ENCODE measurements around the gene ARHGEF39.

The ARHGEF39 gene

DNA sequence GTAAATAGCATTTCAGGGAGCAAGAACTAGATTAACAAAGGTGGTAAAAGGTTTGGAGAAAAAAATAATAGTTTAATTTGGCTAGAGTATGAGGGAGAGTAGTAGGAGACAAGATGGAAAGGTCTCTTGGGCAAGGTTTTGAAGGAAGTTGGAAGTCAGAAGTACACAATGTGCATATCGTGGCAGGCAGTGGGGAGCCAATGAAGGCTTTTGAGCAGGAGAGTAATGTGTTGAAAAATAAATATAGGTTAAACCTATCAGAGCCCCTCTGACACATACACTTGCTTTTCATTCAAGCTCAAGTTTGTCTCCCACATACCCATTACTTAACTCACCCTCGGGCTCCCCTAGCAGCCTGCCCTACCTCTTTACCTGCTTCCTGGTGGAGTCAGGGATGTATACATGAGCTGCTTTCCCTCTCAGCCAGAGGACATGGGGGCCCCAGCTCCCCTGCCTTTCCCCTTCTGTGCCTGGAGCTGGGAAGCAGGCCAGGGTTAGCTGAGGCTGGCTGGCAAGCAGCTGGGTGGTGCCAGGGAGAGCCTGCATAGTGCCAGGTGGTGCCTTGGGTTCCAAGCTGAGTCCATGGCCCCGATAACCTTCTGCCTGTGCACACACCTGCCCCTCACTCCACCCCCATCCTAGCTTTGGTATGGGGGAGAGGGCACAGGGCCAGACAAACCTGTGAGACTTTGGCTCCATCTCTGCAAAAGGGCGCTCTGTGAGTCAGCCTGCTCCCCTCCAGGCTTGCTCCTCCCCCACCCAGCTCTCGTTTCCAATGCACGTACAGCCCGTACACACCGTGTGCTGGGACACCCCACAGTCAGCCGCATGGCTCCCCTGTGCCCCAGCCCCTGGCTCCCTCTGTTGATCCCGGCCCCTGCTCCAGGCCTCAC is 8.4 kb upstream of the ARHGEF39 start, which contains the start of gene CA9:
CA9 (plus strand) TSS at position 797 of the 893 bp plus-strand sequence; CDS start at position 829, 32 bp downstream.
- DNase-seq = no peak

DNA sequence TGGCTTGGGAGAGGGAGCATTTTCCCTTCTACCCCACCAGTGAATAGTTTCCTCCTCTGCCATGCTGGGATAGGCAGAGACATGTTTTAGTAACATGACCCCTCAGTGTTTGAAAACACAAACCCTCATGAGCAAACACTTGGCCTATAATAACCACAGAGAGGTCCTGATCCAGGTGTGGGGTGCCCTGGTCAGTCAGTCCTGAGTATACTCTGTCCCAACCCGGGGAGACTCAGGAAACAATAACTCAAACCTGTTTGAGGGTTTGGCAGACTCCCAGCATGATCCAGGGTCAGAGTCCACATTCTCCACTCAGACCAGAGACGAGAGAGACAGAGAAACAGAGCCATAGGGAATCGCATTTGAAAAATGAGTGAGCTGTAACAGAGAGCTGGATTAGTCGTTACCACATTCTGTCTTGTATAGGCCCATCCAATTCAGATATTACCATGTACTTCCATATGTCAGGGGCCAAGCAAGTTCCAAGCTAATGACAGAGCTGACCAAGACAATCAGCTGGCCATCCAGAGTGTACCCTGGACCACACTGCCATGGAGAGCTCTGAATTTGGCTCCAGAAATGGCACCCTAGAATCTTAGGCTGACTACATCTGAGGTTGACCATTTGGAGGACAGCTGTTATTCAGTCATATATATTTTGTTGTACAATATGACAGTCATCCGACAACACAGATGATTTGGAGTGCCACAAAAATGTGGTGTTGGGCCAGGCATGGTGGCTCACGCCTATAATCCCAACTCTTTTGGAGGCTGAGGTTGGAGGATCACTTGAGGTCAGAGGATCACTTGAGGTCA is 4.5 kb upstream of the ARHGEF39 start:
- DNase-seq = no peak

DNA sequence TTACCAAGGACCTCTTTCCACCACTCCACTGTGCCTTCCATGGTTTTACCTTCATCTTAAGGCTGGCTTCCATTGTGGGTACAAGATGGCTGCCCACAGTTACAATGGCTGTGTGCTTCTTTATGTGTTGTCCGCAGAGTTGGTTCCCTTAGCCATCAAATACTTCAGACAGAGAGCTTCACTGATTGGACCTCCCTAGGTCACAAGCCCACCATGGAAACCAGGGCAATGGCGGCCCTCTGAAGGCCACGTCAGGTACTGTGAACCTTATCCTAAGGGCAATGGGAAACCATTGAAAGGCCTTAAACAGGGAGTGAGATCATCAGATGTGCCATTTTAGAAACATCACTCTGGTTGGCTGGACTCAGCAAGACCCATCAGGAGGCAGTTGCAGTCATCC is 2.9 kb upstream of the ARHGEF39 start:
- DNase-seq = no peak

DNA sequence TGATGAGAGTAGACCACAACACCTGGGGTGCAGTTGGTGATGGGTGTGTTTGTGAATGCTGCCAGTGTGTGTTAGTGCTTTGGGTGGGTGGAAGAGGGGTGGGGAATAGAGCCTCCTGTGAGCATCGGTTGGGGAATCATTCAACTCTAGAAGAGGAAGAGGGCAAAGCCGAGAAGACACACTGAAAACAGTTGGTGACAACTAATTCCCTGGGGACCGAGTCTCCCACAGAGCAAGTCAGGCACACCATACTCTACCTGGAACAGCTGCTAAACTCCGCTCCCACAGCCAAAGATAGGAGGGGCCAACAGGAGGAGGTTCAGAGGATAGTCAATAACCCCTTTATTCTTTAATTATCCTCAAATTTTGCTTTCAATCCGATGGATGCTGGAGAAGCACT is 1.6 kb upstream of the ARHGEF39 start:
- DNase-seq = no peak

DNA sequence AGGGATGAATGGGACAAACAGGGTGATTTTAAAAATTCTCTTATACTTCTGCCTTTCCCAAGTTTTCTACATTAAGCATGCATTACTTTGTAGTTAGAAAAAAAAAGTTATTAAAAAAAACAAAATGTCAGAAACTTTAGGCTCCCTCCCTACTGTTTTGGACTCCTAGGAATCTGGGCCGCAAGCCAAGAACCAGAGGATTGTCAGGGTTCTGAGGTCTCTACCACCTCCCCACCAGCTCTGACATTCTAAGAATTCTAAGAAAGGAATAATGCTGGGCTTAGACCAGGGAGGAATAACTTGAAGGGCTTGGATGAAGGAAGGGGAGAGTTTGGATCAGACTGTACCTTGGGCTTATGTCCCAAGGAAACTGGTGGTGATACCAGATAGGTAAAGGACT is 1.1 kb upstream of the ARHGEF39 start:
- DNase-seq = no peak

DNA sequence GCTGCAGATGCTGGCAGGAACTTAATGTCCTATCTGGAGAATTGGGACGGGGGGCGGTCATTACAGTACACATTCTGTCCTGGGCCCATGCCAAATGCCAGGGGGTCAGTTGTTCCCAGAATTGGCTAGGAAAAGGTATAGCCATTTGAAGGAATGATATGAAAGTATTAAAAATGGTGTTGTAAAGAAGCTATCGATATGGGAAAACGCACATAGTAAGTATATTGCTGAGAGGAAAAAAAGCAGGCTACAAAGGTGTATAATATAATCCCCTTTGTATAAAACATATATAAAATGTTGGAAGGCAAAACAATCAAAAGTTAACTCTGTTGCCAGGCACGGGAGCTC is 450 bp upstream of the ARHGEF39 start:
- no peak for DNase-seq

DNA sequence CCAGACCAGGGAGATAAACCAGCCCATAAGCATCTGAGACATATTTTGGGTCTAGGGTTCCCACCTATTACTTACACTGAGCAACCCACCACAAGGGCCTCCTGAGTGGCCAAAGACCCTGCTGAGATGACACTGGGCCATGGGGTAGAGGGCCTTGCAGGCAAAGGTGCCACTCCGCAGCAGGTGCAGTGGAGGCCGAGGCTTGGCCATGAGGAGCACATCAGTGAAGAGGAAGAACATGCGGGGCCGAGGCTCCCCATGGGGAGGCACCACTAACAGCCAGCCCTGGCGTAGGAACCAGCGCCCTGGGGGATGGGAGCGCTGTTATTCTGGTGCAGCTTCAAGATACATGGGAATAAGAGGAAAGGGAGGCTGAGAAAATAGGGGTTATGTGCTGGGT is 2.6 kb downstream of the ARHGEF39 start:
- no peak for DNase-seq

DNA sequence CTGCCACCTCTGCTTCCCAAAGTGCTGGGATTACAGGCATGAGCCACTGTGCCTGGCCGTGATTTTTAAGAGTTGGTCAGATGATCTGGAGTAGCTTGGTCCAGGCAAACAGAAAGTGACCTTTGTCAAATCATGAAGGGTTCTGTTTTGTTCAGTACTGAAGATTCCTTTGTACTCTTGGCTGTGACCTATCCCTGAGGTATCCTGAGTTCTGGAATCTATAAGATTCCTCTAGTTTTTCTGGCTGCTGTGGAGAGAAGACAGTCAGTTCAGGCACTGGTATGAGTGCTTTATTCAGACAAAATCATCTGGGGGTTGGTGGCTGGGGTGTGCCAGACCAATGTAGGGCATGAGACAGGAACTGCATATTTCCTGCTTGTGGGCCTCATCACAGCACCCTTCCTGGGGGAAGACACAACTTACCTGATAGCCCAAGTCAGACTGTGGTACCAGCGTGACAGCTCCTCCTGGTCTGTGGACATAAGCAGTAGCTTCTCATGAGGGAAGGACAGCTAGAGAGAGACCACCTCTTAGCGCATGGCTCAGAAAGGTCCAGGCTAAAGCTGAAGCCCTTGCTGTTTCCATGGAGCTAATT is 3.1 kb downstream of the ARHGEF39 start:
- DNase-seq = no peak

DNA sequence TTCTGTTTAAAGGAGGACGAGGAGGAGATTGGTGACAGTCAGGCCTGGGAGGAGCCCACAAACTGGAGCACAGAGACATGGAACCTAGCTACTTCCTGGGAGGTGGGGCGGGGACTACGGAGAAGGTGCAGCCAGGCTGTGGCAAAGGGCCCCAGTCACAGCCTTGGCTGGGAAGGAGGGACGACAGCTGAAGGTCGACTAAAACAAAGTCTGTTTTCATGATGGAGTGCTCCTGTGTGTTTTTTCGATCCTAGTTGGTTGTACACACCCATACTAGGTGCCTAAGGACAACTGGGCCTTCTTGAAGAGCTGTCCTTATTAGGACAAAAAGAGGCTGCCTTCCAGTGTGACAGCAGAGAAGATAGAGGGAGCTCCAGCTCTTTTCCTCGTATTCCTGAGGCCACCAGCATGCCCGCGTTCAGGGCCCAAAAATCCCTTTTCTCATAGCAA is 4.0 kb downstream of the ARHGEF39 start:
- DNase-seq = no peak

DNA sequence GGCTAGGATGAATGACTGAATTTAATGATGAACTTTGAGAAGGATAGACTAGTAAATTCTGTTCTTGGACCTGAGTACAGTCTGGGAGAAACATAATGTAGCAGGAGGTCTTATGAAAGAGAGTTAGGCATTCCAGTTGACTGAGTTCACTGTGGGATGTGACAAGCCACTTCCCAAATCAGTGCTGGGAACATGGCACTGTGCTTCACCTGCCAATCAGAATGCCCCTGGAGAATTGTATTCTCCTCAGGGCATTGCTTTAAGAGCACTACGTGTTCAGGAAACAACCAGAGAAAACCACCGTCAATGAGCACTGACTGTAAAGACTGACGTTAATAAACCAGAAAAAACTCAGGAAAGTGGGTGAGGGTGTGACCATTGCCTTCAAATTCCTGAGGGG is 5.7 kb downstream of the ARHGEF39 start:
- no peak for DNase-seq

DNA sequence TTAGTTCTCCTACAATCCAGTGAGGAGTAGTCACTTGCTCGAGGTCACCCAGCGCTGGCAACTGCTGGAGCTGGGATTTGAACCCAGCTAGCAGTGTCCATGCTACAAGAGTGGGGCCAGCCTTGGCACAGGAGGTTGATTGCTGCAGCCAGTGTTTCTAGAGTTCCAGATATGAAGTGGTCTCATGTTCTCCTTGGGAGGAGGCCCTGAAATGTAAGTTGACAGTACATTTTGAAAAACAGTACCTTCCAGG is 6.1 kb downstream of the ARHGEF39 start:
- no peak for DNase-seq

DNA sequence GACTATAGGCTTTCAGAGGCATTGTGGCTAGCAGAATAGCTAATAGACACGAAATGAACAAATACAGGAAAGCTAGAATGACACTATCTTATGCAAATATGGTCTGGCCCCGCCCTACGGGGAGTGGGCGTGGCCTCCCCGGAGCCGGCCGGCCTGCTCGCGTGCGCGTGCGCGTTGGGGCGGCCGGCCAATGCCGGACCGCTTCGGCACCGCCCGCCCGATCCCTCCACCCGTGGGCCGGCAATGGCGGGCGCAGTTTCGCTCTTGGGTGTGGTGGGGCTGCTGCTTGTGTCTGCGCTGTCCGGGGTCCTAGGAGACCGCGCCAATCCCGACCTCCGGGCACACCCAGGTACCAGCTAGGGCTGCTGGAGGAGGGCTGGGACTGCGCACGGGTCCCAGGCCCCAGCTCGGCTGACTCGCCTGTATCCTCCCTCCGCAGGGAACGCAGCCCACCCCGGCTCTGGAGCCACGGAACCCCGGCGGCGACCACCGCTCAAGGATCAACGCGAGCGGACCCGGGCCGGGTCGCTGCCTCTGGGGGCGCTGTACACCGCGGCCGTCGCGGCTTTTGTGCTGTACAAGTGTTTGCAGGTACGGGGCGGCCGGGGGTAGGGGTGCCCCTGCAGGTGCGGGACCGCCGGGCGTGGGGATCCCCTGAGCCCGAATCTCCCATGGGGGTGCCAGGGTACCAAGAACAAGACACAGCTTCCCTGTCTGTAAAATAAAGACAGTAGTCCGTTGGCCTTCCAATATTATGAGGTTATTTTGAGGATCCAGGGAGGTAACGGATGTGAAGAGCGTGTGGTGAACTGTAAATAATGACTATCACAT is 6.6 kb downstream of the ARHGEF39 start, which contains the start of gene CCDC107:
CCDC107 (plus strand) TSS at position 156 of the 831 bp plus-strand sequence; CDS start at position 244, 88 bp downstream.
- DNase-seq = no peak

DNA sequence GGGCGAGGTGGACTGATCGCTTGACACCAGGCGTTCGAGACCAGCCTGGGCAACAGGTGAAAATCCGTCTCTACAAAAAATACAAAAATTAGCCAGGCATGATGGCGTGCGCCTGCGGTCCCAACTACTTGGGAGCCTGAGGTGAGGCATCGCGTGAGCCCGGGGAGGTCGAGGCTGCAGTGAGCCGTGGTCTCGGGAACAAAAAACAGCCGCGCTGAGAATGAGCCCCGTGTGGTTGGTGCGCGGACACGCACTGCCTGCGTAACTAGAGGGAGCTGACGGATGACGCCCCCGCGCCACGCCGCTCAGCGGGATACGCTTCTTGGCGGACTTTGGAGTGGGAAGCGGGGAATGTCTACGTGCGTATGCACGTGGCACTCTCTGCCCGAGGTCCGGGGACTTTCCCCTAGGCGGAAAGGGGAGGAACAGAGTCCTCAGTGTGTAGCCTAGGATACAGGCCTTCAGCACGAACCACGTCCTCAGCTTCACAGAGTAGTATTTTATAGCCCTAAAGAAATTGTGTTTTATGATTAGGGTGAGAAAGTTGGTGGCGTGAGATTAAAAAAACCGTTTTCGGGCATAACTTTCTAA is 7.4 kb downstream of the ARHGEF39 start, which contains the start of gene RMRP:
RMRP (minus strand) TSS at position 474 of the 591 bp plus-strand sequence.
- DNase-seq = peak; percentile 55

DNA sequence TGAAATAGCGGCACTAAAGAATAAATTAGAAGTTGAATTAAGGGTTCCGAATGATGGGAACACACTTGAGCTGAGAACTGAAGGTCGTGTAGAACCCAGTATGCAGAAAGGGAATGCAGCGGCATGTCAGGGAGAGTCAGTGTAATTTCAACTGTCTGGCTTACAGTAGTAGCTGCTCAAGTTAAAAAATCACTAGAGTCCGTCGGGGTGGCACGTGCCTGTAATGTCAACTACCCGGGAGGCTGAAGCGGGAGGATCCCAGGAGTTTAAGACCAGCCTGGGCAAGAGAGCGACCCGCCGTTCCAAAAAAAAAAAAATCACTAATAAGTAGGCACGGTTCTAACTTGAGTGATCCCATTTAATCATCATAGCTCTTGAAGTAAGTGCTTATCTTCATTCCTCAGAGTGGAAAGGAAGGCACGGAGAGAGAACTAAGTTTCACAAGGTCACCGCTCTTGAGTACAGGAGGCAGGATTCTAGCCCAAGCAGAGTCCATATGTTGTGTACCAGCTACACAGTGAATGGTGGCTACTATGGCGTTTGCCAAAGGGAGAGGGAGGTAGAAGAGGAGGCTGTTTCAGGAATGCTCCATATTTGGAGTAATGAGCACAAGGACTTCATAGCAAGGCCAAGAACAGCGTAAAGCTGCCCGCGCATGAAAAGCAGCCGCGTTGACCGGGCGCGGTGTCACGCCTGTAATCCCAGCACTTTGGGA is 8.0 kb downstream of the ARHGEF39 start:
- DNase-seq = no peak

DNA sequence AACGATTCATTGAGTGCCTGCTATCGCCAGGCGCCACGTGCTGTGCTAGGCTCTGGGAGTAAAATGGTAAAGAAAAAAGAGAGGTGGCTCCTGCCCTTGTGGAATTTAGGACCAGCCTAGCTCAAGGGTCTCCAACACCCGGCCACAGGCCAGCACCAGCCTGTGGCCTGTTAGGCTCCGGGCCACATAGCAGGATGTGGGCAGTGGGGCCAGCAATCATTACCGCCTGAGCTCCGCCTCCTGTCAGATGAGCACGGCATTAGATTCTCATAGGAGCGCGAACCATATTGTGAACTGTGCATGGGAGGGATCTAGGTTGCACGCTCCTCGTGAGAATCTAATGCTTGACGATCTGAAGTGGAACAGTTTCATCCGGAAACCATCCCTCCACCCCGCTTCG is 8.6 kb downstream of the ARHGEF39 start:
- DNase-seq = no peak

DNA sequence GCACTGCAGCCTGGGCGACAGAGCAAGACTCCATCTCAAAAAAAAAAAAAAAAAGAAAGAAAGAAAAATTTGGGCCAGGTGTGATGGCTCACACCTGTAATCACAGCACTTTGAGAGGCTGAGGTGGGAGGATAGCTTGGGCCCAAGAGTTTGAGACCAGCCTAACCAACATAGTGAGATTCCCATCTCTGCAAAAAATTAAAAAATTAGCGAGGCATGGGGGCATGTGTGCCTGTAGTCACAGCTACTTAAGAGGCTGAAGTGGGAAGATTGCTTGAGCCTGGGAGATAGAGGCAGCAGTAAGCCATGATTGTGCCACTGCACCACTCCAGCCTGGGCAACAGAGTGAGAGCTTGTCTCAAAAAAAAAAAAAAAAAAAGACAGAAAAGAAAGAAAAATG is 11.4 kb downstream of the ARHGEF39 start:
- DNase-seq = no peak

DNA sequence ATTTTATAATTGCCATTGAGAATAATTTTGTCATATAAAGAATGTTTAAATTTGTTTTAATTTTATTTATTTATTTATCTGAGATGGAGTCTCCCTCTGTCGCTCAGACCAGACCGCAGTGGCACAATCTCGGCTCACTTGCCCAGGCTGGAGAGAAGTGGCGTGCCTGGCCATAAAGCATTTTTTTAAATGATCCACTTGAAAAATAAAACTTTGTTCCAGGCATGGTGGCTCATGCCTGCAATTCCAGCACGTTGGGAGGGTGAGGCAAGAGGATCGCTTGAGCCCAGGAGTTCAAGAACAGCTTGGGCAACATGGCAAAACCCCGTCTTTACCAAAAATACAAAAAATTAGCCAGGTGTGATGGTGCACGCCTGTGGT is 12.2 kb downstream of the ARHGEF39 start:
- DNase-seq = no peak

DNA sequence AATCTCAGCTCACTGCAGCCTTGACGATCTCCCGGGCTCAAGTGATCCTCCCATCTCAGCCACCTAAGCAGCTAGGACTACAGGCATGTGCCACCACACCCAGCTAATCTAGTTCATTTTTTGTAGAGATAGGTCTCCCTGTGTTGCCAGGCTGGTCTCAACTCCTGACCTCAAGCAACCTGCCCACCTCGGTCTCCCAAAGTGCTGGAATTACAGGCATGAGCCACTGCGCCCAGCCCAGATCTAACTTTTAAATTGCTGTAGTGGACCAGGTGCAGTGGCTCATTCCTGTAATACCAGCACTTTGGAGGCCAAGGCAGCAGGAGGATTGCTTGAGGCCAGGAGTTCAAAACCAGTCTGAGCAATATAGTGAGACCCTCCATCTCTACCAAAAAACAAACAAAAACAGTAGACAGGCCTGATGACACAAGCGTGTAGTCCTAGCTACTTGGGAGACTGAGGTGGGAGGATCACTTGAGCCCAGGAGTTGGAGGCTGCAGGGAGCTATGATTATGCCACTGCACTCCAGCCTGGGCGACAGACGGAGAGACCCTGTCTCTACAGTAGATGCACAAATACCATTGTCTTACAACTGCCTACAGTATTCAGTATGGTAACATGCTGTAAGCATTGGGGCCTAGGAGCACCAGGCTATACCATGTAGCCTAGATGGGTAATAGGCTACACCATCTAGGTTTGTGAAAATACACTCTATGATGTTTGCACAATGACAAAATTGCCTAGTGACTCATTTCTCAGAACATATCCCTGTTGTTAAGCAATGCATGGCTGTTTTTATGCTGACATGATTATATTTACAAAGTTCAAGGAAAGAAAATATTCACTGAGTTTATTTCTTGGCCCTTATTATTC is 12.8 kb downstream of the ARHGEF39 start:
- no peak for DNase-seq

DNA sequence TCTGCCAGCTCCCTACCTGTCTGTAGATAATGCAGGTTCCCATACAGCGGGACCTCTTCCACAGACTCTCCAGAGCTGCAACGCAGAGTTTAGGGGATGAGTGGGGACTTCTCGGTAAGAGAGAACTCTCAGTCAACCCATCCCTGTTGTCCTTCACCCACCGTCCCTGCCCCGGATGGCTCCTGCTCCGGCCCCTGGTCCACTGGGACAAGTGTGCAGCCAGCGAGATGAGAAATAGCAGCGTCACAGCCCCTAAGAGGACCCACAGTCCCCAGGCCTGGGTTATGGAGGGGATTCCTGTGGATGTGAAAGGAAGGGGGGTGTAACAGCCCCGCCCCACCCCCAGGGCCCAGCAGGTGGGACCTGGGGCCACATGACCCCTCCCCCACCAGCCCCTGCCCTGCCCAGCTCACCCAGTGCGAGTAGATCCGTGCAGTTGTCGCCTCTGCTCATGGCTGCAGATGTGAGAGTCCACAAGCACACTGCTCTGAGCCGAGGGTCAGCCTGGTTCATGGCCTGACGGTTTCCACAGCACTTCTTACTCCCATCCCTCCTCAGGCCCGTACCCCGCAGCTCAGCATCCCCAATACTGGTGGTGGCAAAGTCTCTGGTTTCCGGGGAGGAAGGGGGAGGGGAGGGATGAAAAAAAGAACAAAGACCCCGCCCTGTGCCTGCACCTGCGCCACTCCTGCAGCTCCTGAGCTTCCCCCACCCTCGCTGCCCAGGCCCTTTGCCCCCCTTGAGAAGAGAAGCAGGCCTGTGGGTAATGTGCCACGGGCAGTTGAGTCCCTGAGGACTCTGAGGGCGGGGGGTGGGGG is 14.4 kb downstream of the ARHGEF39 start, which contains the start of gene SIT1:
SIT1 (minus strand) TSS at position 591 of the 818 bp plus-strand sequence; CDS start at position 513, 78 bp downstream.
- DNase-seq = no peak
